ENCODE measurements around the gene TMEM63A. TPM values are rescaled to one million over a fixed set of nuclear protein-coding genes. Genes with fewer than 3 reads are reported as not detected.

TMEM63A gene
- polyA plus RNA-seq, 1 donor from 2014 or later: not detected

DNA sequence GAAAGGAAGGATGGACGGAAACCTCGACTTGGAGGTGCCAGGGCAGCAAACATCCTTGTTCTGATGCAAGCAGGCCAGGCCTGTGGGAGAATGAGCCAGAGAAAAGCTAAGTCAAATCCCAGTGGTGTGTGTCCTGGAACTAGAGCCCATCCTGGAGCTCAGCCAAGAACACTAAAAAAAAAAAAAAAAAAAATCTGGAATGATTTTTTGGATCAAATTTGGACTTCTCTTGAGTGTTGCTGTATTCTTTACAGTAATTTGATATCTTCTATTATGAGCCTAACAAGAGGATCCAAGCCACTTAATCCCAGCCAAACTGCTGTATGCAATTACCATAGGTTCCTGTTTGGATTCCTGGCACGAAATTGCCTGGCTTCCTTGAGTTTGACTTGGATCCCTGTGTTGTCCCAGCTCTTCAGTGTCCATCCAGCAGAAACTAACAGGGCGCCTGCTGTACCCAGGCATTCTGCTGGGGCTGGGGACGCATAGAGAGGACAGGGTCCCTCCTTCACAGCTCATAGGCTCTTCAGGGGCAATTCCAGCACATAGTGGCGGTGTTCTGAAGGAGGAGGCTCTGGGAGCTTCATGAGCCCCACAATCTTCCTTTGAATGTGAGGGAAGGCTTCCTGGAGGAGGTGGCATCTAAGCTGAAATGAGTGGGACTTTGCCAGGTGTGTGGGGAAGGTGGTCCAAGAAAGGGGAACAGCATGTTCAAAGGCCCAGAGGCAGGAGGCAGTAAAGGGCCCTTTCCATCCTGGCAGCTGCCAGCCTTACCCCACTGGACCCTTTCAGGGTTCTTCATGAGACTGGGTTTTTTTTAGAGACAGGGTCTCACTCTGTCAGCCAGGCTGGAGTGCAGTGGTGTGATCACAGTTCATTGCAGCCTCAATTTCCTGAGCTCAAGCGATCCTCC, 47.5 kb downstream of the TMEM63A start:
- H3K9me3 ChIP-seq (ENCODE audit: low read length): no peaks in the 10 kb centered on the region
- H3K27me3 ChIP-seq (ENCODE audit: insufficient read depth, low read depth, low read length): no peaks in the 10 kb centered on the region
- no peak overlapping the region for H3K4me3 ChIP-seq (ENCODE audit: low read length)
- no peaks in the 10 kb centered on the region for H4K20me1 ChIP-seq (ENCODE audit: insufficient read depth)
- no peak overlapping the region for H2AFZ ChIP-seq (ENCODE audit: low read depth, low read length)
- no peak for TF ChIP-seq CTCF (IDR thresholded peaks at IDR 0.05; ENCODE audit: poor library complexity, severe bottlenecking)
- TF ChIP-seq MXI1 (conservative IDR thresholded peaks at IDR 0.05; ENCODE audit: poor library complexity, severe bottlenecking): no peak
- no peak for TF ChIP-seq POLR2AphosphoS5 (IDR thresholded peaks at IDR 0.05)
- TF ChIP-seq REST (IDR thresholded peaks at IDR 0.05; ENCODE audit: borderline replicate concordance): no peak
- TF ChIP-seq RAD21 (conservative IDR thresholded peaks at IDR 0.05): no peak
- TF ChIP-seq TAF1 (IDR thresholded peaks at IDR 0.05; ENCODE audit: low read depth): no peak
- TF ChIP-seq EZH2 (IDR thresholded peaks at IDR 0.05; ENCODE audit: borderline replicate concordance, insufficient read depth, low read length, poor library complexity, severe bottlenecking): no peak
- TF ChIP-seq EP300 (conservative IDR thresholded peaks at IDR 0.05; ENCODE audit: poor library complexity, severe bottlenecking): no peak
- TF ChIP-seq SMC3 (conservative IDR thresholded peaks at IDR 0.05; ENCODE audit: poor library complexity): no peak
- no peak overlapping the region for H3K27ac ChIP-seq (ENCODE audit: low read length)
- no peaks in the 10 kb centered on the region for H3F3A ChIP-seq (ENCODE audit: insufficient read depth, low read length, poor library complexity, severe bottlenecking)
- H3K79me2 ChIP-seq (replicated peaks; ENCODE audit: insufficient read depth, low read length): no peaks in the 10 kb centered on the region
- peaks cover 5% of the 10 kb centered on the region for H3K36me3 ChIP-seq (ENCODE audit: insufficient read depth, low read length)
- no peak overlapping the region for H3K4me2 ChIP-seq (ENCODE audit: low read length)
- H3K9me2 ChIP-seq (ENCODE audit: insufficient read depth, low read length): no peaks in the 10 kb centered on the region
- no peak overlapping the region for H3K9ac ChIP-seq (ENCODE audit: low read length)

GRCh38 chr1:225830841-225831240, 51.3 kb downstream of the TMEM63A start:
- H3K4me3 ChIP-seq (ENCODE audit: low read length): no peak overlapping the region
- no peaks in the 10 kb centered on the region for H3F3A ChIP-seq (ENCODE audit: insufficient read depth, low read length, poor library complexity, severe bottlenecking)
- H3K9me2 ChIP-seq (ENCODE audit: insufficient read depth, low read length): no peaks in the 10 kb centered on the region
- no peaks in the 10 kb centered on the region for H3K79me2 ChIP-seq (replicated peaks; ENCODE audit: insufficient read depth, low read length)
- H3K27me3 ChIP-seq (ENCODE audit: insufficient read depth, low read depth, low read length): no peaks in the 10 kb centered on the region
- H3K9ac ChIP-seq (ENCODE audit: low read length): no peak overlapping the region
- no peak overlapping the region for H3K27ac ChIP-seq (ENCODE audit: low read length)
- no peak overlapping the region for H3K4me2 ChIP-seq (ENCODE audit: low read length)
- no peak for TF ChIP-seq MXI1 (conservative IDR thresholded peaks at IDR 0.05; ENCODE audit: poor library complexity, severe bottlenecking)
- no peak for TF ChIP-seq POLR2AphosphoS5 (IDR thresholded peaks at IDR 0.05)
- TF ChIP-seq SMC3 (conservative IDR thresholded peaks at IDR 0.05; ENCODE audit: poor library complexity): no peak
- no peak for TF ChIP-seq EZH2 (IDR thresholded peaks at IDR 0.05; ENCODE audit: borderline replicate concordance, insufficient read depth, low read length, poor library complexity, severe bottlenecking)
- TF ChIP-seq REST (IDR thresholded peaks at IDR 0.05; ENCODE audit: borderline replicate concordance): no peak
- no peak for TF ChIP-seq CTCF (IDR thresholded peaks at IDR 0.05; ENCODE audit: poor library complexity, severe bottlenecking)
- TF ChIP-seq RAD21 (conservative IDR thresholded peaks at IDR 0.05): no peak
- no peak for TF ChIP-seq EP300 (conservative IDR thresholded peaks at IDR 0.05; ENCODE audit: poor library complexity, severe bottlenecking)
- no peak for TF ChIP-seq TAF1 (IDR thresholded peaks at IDR 0.05; ENCODE audit: low read depth)
- no peaks in the 10 kb centered on the region for H3K9me3 ChIP-seq (ENCODE audit: low read length)
- H4K20me1 ChIP-seq (ENCODE audit: insufficient read depth): no peaks in the 10 kb centered on the region
- H3K36me3 ChIP-seq (ENCODE audit: insufficient read depth, low read length): peaks cover 5% of the 10 kb centered on the region
- no peak overlapping the region for H2AFZ ChIP-seq (ENCODE audit: low read depth, low read length)
